GM18858 (cell line): ENCODE data around the gene L3MBTL1.
A peak's percentile ranks its signal among the peaks of the same experiment; 100 is the strongest.
"Not testable (repeated sequence)": the region's sequence is repeated elsewhere in the genome, so short reads cannot be mapped to it uniquely, and the experiment has no call there.

Experiments used
- ATAC-seq: cut with Tn5 transposase; IDR thresholded peaks from one replicate; pipeline ENCODE4 v1.9.1; 2021; ENCODE audit not compliant: unreplicated experiment

The L3MBTL1 gene

DNA sequence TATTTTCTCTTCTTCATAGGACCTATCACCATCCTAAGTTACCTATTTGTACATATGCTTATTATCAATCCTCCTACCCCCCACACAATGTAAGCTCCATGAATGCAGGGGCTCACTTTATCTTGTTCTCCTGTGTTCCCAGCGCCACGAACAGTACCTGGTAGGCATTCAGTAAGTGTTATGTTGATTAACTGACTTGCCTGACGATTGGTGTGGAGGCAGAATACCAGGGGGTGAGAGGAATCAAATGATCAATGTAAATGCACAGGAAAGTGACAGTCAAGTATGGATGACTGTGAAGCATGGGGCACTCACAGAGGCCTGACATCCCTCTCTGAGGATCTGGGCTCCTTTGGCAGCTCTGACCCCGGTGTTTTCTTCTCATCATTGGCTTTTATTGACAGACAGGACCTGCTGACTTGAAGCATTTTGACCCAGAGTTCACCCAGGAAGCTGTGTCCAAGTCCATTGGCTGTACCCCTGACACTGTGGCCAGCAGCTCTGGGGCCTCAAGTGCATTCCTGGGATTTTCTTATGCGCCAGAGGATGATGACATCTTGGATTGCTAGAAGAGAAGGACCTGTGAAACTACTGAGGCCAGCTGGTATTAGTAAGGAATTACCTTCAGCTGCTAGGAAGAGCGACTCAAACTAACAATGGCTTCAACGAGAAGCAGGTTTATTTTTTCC is 77.1 kb downstream of the L3MBTL1 start:
- ATAC-seq = no peak

DNA sequence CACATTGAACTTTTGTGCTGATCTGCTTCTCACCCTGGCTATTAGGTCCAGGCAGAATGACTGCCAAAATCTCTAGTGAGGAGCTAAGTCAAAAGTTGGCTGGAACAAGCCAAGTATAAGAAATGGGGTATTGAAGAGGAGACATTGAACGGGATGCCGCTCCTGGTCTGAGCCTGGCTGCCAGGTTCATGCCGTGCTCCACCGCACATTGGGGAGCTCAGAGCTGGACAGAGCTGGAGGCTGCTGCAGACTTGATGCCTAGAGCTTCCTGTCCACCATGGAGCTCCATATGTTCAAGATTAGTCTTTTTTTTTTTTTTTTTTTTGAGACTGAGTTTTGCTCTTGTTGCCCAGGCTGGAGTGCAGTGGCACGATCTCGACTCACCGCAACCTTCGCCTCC is 79.1 kb downstream of the L3MBTL1 start:
- ATAC-seq = no peak

DNA sequence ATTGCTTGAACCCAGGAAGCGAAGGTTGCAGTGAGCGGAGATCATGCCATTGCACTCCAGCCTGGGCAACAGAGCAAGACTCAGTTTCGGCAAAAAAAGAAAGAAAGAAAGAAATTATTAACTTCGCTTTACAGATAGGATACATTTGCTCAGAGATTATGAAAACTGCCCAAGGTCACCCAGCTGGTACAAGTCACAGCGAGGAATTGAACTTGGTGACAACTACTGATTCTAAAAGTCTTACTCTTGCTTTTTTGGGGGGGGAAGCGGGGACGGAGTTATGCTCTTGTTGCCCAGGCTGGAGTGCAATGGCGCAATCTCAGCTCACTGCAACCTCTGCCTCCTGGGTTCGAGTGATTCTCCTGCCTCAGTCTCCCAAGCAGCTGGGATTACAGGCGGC is 81.0 kb downstream of the L3MBTL1 start:
- ATAC-seq = not testable (repeated sequence)

DNA sequence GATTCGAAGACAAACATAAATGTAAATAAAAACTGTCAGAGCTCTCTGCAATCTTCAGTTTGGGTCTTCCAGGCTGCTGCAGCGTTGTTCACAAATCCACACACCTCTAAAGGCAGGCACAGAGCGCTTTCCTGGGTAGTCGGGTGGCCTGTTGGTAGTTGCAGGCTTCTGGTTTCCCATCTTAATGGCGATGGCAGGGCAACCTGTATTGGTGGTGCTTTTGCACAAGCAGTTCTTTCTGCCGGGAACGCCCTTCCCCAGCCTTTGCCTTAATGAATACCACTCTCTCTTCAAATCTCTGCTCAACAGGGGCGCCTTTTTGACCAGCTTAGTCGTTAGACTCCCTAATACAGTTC is 82.5 kb downstream of the L3MBTL1 start:
- ATAC-seq = no peak

DNA sequence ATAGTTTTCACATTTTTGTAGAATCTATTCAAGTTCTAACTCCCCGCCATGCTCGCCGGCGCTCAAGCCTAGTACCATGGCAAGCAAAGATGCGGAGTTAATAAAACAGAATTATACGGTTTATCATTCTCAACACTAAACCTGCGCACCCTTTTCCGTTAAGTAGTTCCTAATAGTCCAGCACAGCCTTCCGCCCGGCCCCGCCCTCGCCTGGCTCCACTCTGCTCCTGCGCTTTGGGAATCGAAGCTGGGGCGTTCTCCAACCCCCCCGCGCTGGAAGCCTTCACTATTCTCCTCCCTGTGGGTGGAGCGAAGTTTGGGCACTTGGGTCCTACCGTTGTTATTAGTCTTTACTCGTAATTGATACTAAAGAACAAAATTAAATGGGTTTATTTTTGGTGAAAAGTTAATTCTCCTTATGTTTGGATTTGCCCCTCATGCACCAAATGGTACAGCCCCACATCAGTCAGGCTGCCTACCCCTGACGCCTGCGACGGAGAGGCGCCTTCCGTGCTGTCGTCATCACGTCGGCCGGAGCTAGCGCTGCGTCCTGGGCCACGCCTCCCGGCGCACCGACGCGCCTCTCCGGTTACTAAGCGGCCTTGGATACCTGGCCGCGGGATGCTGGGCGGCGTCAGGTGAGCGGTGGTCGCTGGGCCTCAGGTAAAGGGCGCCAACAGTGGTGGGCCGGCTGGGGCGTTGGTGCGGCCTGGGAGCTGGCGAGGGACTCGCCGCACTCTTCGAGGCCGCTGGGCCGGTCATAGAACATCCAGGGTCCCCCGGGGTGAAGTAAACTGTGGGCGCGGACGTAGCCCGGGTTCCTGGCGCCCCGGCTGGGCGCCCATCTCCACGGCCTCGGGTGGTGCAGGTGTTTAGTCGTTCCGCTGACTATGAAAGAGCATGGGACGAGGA is 83.2 kb downstream of the L3MBTL1 start, which contains the start of gene IFT52:
Gene IFT52, plus strand, starts transcription at position 546 of the 912 bp plus-strand sequence. CDS start 3,762 bp downstream, outside the sequence.
- ATAC-seq = peak; percentile 96
